ENCODE measurements around the gene GSPT1. TPM values are rescaled to one million over a fixed set of nuclear protein-coding genes. Genes with fewer than 3 reads are reported as not detected.

The GSPT1 gene
- total RNA-seq, 8 experiments from 2014 or later = 37.9 to 157 (median 78.0) TPM

Other genes starting within 250 kb of the GSPT1 start
- gene SNN, start 247.5 kb downstream of the GSPT1 start, total RNA-seq = 10 to 100 TPM in 5 of 8 experiments, 1 to 10 TPM in 3; 3.4 to 99.4 (median 35.5) TPM
- 10 to 100 TPM; 10.6 to 30.5 (median 20.3) TPM for gene TXNDC11, start 173.1 kb downstream of the GSPT1 start, total RNA-seq
- 10 to 100 TPM; 23.0 to 82.7 (median 39.3) TPM for gene ZC3H7A, start 118.7 kb downstream of the GSPT1 start, total RNA-seq
- 100 to 1,000 TPM in 6 of 8 experiments, 10 to 100 TPM in 2; 89.3 to 243 (median 124) TPM for gene RSL1D1, start 64.4 kb downstream of the GSPT1 start, total RNA-seq
- 10 to 100 TPM in 1 of 8 experiments, 1 to 10 TPM in 5, under 1 TPM in 1, not detected in 1; 0.97 to 15.7 (median 7.9) TPM for gene NPIPB2, start 26.1 kb upstream of the GSPT1 start, total RNA-seq
- gene TNFRSF17, start 49.3 kb upstream of the GSPT1 start, total RNA-seq = under 1 TPM in 4 of 8 experiments, not detected in 4; 0.38 to 0.84 (median 0.45) TPM
- 10 to 100 TPM in 2 of 8 experiments, 1 to 10 TPM in 6; 6.2 to 11.8 (median 9.2) TPM for gene SNX29, start 60.8 kb upstream of the GSPT1 start, total RNA-seq